Parathyroid adenoma (tissue), 2 donors: ENCODE results near the gene RASA2.
"Not testable (repeated sequence)": the region's sequence is repeated elsewhere in the genome, so short reads cannot be mapped to it uniquely, and the experiment has no call there.

Experiments
- H2AFZ ChIP-seq: fragments of 300-600 bp; sonication (generic); one replicate; pipeline ENCODE4 v1.7.0; 2017; ENCODE audit warnings: antibody characterized with exemption, mild to moderate bottlenecking
- H3K27ac ChIP-seq: fragments of 300-600 bp; sonication (generic); one replicate; pipeline ENCODE4 v1.7.0; 2017
- H3K27me3 ChIP-seq: fragments of 300-600 bp; sonication (generic); one replicate; pipeline ENCODE4 v1.7.0; 2017; ENCODE audit warnings: low read length; ENCODE audit not compliant: control insufficient read depth, insufficient read depth
- H3K36me3 ChIP-seq: fragments of 300-600 bp; sonication (generic); one replicate; pipeline ENCODE4 v1.7.0; 2017; ENCODE audit warnings: low read length; ENCODE audit not compliant: control insufficient read depth, insufficient read depth
- H3K4me1 ChIP-seq: fragments of 300-600 bp; sonication (generic); one replicate; pipeline ENCODE4 v1.7.0; 2017; ENCODE audit warnings: control low read depth
- H3K4me2 ChIP-seq: fragments of 300-600 bp; sonication (generic); one replicate; pipeline ENCODE4 v1.7.0; 2017; ENCODE audit warnings: low read length
- H3K4me3 ChIP-seq: fragments of 300-600 bp; sonication (generic); one replicate; pipeline ENCODE4 v1.7.0; 2017; ENCODE audit warnings: low read depth, low read length
- H3K79me2 ChIP-seq: fragments of 300-600 bp; sonication (generic); one replicate; pipeline ENCODE4 v1.7.0; 2017; ENCODE audit warnings: control low read depth
- H3K9ac ChIP-seq: fragments of 300-600 bp; sonication (generic); one replicate; pipeline ENCODE4 v1.7.0; 2017; ENCODE audit warnings: mild to moderate bottlenecking
- H3K9me3 ChIP-seq: fragments of 300-600 bp; sonication (generic); one replicate; pipeline ENCODE4 v1.7.0; 2017; ENCODE audit warnings: low read length; ENCODE audit not compliant: control insufficient read depth
- CTCF ChIP-seq: fragments of 300-600 bp; sonication (generic); IDR thresholded peaks from one replicate; pipeline ENCODE4 v1.7.0; 2017; ENCODE audit warnings: antibody characterized with exemption, mild to moderate bottlenecking
- donor health status: primary hyperparathyroidism.

Gene RASA2

GRCh38 chr3:141623691-141624090 is 136.9 kb downstream of the RASA2 start:
- TF ChIP-seq CTCF = no peak
- Histone ChIP-seq H3K4me1 (no peaks in the 10 kb centered on the region), H3K79me2 (no peaks in the 10 kb centered on the region), H3K4me2 (no peak overlapping the region), H3K27me3 (no peaks in the 10 kb centered on the region), H3K27ac (no peak overlapping the region), H3K36me3 (no peaks in the 10 kb centered on the region), H3K9ac (no peak overlapping the region), H3K9me3 (no peaks in the 10 kb centered on the region), H3K4me3 (no peak overlapping the region), H2AFZ (no peak overlapping the region)

GRCh38 chr3:141625506-141625905 is 138.7 kb downstream of the RASA2 start:
- no peak overlapping the region for H3K4me2 ChIP-seq
- no peak overlapping the region for H3K9ac ChIP-seq
- no peak overlapping the region for H3K27ac ChIP-seq
- no peaks in the 10 kb centered on the region for H3K36me3 ChIP-seq
- H2AFZ ChIP-seq = no peak overlapping the region
- no peaks in the 10 kb centered on the region for H3K4me1 ChIP-seq
- TF ChIP-seq CTCF = no peak
- H3K9me3 ChIP-seq = no peaks in the 10 kb centered on the region
- H3K4me3 ChIP-seq = no peak overlapping the region
- no peaks in the 10 kb centered on the region for H3K79me2 ChIP-seq
- no peaks in the 10 kb centered on the region for H3K27me3 ChIP-seq

- H3K4me2 ChIP-seq, H3K27me3 ChIP-seq, H3K4me3 ChIP-seq, H2AFZ ChIP-seq, H3K9ac ChIP-seq, H3K79me2 ChIP-seq, H3K27ac ChIP-seq, H3K9me3 ChIP-seq, H3K36me3 ChIP-seq, H3K4me1 ChIP-seq: not testable (repeated sequence)
Observed at GRCh38 chr3:141628334-141628733, 141.5 kb downstream of the RASA2 start.

- H3K9me3 ChIP-seq, H3K27me3 ChIP-seq: not testable (repeated sequence)
Observed at GRCh38 chr3:141628868-141629441, 142.1 kb downstream of the RASA2 start.

GRCh38 chr3:141629976-141630375 is 143.1 kb downstream of the RASA2 start:
- H3K27me3 ChIP-seq = no peaks in the 10 kb centered on the region
- no peaks in the 10 kb centered on the region for H3K4me1 ChIP-seq
- H3K36me3 ChIP-seq = no peaks in the 10 kb centered on the region
- no peak overlapping the region for H3K27ac ChIP-seq
- no peak overlapping the region for H3K9ac ChIP-seq
- no peak overlapping the region for H2AFZ ChIP-seq
- H3K4me2 ChIP-seq = no peak overlapping the region
- H3K79me2 ChIP-seq = no peaks in the 10 kb centered on the region
- H3K4me3 ChIP-seq = no peak overlapping the region
- TF ChIP-seq CTCF = no peak
- H3K9me3 ChIP-seq = no peaks in the 10 kb centered on the region

More at GRCh38 chr3:141628868-141629441, 142.1 kb downstream of the RASA2 start:
- H3K79me2 ChIP-seq, H3K36me3 ChIP-seq, H3K4me1 ChIP-seq, H2AFZ ChIP-seq, H3K27ac ChIP-seq, H3K4me3 ChIP-seq, H3K4me2 ChIP-seq, H3K9ac ChIP-seq: not testable (repeated sequence)

GRCh38 chr3:141632779-141633374 is 146.1 kb downstream of the RASA2 start:
- no peaks in the 10 kb centered on the region for H3K27me3 ChIP-seq
- no peak overlapping the region for H3K9ac ChIP-seq
- no peak for TF ChIP-seq CTCF

More at GRCh38 chr3:141632779-141633374, 146.1 kb downstream of the RASA2 start:
- Histone ChIP-seq H3K4me2 (no peak overlapping the region), H3K4me3 (no peak overlapping the region), H3K36me3 (no peaks in the 10 kb centered on the region), H3K79me2 (no peaks in the 10 kb centered on the region), H3K9me3 (no peaks in the 10 kb centered on the region), H3K27ac (no peak overlapping the region), H2AFZ (no peak overlapping the region), H3K4me1 (no peaks in the 10 kb centered on the region)
